Upper lobe of right lung (tissue), 1 donor: ENCODE measurements around the gene SYNGR1. TPM values are rescaled to one million over a fixed set of nuclear protein-coding genes. Genes with fewer than 3 reads are reported as not detected.

Experiments used
- ATAC-seq: fragments of 200-7000 bp; cut with Tn5 transposase; one replicate; pipeline ENCODE4 v1.9.1; 2020; ENCODE audit warnings: mild to moderate bottlenecking, moderate library complexity
- DNase-seq: peaks from one replicate; pipeline ENCODE4 v3.0.0-alpha.2; 2020
- H3K27ac ChIP-seq: fragments of 200-600 bp; one replicate; pipeline ENCODE4 v1.8.0; 2022
- H3K27me3 ChIP-seq: fragments of 200-600 bp; one replicate; pipeline ENCODE4 v1.8.0; 2022; ENCODE audit warnings: mild to moderate bottlenecking
- H3K36me3 ChIP-seq: fragments of 200-600 bp; one replicate; pipeline ENCODE4 v1.8.0; 2022
- H3K4me1 ChIP-seq: fragments of 200-600 bp; one replicate; pipeline ENCODE4 v1.8.0; 2022
- H3K4me3 ChIP-seq: fragments of 200-600 bp; one replicate; pipeline ENCODE4 v1.8.0; 2022; ENCODE audit warnings: mild to moderate bottlenecking
- H3K9me3 ChIP-seq: fragments of 200-600 bp; one replicate; pipeline ENCODE4 v1.8.0; 2022
- intact Hi-C: fragments of 100-400 bp; cut with DNase I; formaldehyde crosslinking; loops from one replicate; pipeline ENCODE4 v1.11.0; 2022
- total RNA-seq: library from RNA; stranded (reverse); fragmentation: NEBNext Ultra II Directional; extraction: Animal tissue kit (Norgen Biotek cat#: 25700); gene quantifications from one replicate; pipeline ENCODE4 v1.2.1, GENCODE V29; 2021
- TF ChIP-seq, protein P1 (sequence below): fragments of 200-600 bp; IDR thresholded peaks from one replicate; pipeline ENCODE4 v1.8.0; 2022; ENCODE audit warnings: antibody characterized with exemption
- donor health status: DM: no; HTN: yes; CAD: no; lungs with severe emphysema.

Gene SYNGR1
- total RNA-seq, 1 donor from 2014 or later: 14.0 TPM

DNA sequence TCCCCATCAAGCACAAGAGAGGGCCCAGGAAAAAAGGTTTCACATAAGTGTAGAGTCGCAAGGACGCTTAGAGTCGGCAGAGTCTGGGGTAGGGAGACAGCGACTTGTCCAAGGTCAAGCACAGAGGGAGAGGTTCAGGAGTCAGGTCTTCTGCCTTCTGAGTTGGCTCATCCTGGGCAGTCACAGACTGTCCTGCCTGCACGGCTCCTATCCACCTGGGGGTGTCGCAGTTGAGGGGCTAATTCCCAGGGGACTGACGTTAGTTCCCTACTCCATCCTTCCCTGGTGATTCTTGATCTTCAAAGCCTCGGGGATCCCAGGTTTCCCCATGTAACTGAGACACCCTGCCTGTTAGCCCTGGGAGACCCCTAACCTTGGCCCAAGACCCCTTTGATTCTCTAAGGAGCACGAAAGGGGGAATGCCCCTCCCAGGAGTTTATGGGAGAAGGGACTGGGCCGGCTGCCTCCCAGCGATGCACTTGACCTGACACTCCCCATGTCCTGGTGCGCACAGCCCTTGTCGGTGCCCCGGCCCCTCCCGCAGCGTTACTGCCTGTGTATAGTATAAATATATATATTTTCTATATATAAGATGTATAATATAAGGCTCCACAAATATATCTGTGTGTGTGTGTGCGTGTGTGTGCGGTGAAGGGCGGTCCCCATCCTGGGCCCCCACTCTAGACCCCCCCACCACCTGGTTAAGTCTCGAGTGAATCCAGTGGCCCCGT lies 35.1 kb downstream of the SYNGR1 start:
- Histone ChIP-seq H3K27ac (no peak overlapping the region), H3K4me3 (no peak overlapping the region), H3K36me3 (no peaks in the 10 kb centered on the region), H3K9me3 (no peaks in the 10 kb centered on the region), H3K4me1 (peaks cover 4% of the 10 kb centered on the region), H3K27me3 (no peaks in the 10 kb centered on the region)
- ATAC-seq: no peak
- intact Hi-C loops: no loop called here
- no peak for DNase-seq
- TF ChIP-seq, protein P1, sequence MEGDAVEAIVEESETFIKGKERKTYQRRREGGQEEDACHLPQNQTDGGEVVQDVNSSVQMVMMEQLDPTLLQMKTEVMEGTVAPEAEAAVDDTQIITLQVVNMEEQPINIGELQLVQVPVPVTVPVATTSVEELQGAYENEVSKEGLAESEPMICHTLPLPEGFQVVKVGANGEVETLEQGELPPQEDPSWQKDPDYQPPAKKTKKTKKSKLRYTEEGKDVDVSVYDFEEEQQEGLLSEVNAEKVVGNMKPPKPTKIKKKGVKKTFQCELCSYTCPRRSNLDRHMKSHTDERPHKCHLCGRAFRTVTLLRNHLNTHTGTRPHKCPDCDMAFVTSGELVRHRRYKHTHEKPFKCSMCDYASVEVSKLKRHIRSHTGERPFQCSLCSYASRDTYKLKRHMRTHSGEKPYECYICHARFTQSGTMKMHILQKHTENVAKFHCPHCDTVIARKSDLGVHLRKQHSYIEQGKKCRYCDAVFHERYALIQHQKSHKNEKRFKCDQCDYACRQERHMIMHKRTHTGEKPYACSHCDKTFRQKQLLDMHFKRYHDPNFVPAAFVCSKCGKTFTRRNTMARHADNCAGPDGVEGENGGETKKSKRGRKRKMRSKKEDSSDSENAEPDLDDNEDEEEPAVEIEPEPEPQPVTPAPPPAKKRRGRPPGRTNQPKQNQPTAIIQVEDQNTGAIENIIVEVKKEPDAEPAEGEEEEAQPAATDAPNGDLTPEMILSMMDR: no peak

DNA sequence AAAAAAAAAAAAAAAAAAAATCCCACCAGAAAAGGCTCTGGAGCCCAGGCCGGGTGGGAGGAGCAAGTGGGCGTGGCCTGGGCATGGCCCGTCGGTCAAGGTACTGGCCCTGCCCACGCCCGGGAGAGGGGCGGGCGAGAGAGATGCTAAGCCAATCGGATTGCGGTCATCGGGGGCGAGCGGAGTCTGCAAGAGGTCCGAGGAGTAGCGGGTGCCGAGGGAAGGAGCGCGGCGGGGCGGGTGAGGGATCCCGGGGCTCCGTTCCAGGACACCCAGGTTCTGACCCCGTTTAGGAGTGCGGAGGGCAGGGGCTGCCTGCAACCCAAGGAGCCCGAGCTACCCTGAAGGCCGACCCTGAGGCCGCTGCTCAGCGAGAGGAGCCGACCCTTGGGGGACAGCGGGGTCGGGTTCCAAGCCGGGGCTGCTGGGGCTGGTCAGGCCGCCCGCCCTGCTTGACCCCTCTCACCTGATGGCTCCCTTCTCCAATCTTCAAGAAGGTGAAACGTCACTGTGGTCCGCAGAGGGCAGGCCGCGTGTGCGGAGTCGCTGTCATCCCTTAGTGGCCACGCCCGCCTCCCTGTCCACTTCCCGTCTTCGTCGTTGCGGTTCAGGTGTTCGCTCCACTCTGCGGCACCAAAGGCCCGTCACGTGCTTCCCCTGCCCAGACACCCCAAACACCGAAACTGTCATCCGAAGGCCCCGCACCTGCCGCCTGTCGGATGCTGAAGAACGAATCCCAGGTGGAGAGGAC lies 38.6 kb downstream of the SYNGR1 start:
- intact Hi-C loops: no loop called here
- no peaks in the 10 kb centered on the region for H3K36me3 ChIP-seq
- peak; percentile 90 for DNase-seq
- H3K4me1 ChIP-seq: peaks cover 4% of the 10 kb centered on the region
- no peak overlapping the region for H3K27ac ChIP-seq
- ATAC-seq: peak; percentile 95
- peak overlapping the region; percentile 61 for H3K4me3 ChIP-seq
- H3K27me3 ChIP-seq: no peaks in the 10 kb centered on the region
- H3K9me3 ChIP-seq: no peaks in the 10 kb centered on the region
- TF ChIP-seq, protein P1: no peak

DNA sequence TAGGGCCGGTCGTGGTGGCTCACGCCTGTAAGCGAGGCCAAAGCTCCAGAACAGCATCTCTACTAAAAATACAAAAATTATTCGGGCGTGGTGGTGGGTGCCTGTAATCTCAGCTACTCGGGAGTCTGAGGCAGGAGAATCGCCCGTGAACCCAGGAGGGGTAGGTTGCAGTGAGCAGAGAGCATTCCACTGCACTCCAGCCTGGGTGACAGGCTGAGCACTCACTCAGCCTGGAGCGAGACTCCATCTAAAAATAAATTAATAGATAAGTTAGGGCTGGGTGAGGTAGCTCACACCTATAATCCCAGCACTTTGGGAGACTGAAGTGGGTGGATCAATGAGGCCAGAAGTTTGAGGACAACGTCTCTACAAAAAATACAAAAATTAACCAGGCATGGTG lies 39.6 kb downstream of the SYNGR1 start:
- Histone ChIP-seq H3K27me3 (no peaks in the 10 kb centered on the region), H3K4me1 (peaks cover 4% of the 10 kb centered on the region), H3K27ac (no peak overlapping the region), H3K9me3 (no peaks in the 10 kb centered on the region), H3K4me3 (no peak overlapping the region), H3K36me3 (no peaks in the 10 kb centered on the region)
- TF ChIP-seq, protein P1: no peak
- DNase-seq: no peak
- intact Hi-C loops: no loop called here
- ATAC-seq: no peak

DNA sequence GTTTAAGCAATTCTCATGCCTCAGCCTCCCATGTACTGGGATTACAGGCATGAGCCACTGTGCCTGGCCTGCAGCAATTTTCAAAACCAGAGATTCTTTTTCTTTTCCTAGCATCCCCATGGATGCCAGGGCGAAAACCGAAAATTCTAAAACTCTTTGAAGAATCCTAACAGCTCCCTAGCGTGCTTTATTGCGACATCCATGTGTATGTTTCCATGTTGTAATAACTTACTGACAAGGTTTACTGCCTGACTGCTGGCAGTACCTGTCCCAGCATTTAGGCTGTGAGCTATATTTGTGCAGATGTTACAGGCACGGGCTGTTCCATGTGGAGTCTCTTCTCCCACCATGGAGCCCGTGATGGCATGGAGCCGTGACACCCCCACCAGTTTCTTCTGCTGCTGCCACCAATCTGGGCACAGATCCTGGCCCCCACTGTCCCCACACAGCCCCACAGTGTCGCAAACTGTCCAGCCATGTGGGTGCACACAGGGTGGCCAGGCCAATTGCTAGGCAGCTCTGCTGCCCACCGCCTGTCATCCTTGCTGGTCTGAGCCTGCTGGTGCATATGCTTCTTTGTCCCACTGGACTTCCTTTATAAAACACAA lies 42.7 kb downstream of the SYNGR1 start:
- DNase-seq: no peak
- TF ChIP-seq, protein P1: no peak
- no peak for ATAC-seq
- Histone ChIP-seq H3K4me1 (peaks cover 4% of the 10 kb centered on the region), H3K36me3 (no peaks in the 10 kb centered on the region), H3K9me3 (no peaks in the 10 kb centered on the region), H3K27ac (no peak overlapping the region), H3K4me3 (no peak overlapping the region), H3K27me3 (no peaks in the 10 kb centered on the region)
- intact Hi-C loops: no loop called here

DNA sequence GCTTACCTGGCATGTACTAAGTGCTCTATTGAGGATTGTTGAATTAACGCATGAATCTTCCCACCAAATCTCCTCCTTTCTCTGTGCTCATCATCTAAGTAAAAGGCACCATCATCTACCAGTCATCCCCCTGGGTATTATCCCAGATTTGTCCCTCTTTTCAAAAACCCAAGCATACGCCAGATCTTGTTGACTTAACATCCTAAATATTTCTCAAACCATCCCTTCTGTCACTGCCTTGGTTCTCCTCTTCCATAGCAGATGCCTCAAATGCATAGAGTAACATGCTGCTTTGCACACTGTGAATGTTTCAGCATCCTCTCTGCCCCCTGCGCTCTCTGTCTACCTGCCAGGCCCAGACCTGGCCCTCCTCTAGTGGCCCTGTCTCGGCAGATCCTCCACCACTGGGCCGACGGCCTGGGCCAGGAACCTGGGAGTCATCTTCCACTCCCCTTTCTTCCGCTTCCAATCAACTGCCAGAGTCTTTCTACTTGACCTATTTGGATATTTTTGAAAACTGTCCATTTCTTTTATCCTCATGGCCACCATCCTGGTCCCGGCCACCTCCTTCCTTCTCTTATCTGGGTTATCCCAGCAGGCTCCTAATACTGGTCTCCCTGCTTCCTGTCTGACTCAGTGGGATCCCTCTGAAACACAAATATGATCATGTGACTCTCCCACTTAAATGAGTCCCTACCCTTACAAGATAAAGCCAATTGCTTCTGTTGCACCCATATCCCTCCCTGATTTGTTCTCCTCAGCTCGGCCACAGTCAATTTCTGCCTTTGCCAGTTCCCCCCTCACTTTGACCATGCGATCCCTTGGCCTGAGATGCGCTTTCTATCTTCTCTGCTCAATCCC lies 46.4 kb downstream of the SYNGR1 start:
- TF ChIP-seq, protein P1: no peak
- ATAC-seq (no peak), DNase-seq (no peak)
- Histone ChIP-seq H3K9me3 (no peaks in the 10 kb centered on the region), H3K36me3 (no peaks in the 10 kb centered on the region), H3K27ac (no peak overlapping the region), H3K4me1 (peaks cover 8% of the 10 kb centered on the region), H3K27me3 (no peaks in the 10 kb centered on the region), H3K4me3 (no peak overlapping the region)
- intact Hi-C loops: no loop called here
